ENCODE results near the gene SLC25A2.

The SLC25A2 gene

DNA sequence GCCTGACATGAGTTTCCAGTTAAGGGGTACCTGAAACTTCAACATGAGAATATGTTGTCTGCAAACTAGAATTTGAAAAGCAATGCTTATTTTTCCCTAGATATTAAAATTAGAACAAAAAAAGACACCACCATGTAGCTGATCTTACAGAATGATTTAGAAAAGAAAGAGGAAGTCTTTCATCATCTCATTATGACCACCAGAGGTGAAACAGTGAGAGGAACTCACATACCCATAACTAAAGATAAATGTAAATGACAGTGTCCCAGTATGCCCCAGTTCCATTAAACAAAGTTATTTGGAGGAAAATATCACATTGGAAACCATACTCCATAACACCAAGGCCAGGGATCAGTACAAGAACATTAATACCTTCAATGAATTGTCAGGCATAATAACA lies 9.9 kb upstream of the SLC25A2 start:
- no peak for DNase-seq (ENCODE audit: low spot score)

DNA sequence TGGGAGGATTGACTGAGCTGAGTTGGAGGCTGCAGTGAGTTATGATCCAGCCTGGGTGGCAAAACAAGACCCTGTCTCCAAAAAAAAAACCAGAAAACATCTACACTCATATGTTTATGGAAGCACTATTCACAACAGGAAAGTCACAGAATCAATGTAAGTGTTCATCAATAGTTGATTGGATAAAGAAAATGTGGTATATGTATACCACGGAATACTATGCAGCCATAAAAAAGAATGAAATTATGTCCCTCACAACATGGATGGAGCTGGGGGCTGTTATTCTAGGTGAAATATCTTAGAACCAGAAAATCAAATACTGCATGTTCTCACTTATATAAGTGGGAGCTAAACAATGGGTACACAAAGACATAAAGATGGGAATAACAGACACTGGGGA lies 2.8 kb upstream of the SLC25A2 start:
- no peak for DNase-seq (ENCODE audit: low spot score)

DNA sequence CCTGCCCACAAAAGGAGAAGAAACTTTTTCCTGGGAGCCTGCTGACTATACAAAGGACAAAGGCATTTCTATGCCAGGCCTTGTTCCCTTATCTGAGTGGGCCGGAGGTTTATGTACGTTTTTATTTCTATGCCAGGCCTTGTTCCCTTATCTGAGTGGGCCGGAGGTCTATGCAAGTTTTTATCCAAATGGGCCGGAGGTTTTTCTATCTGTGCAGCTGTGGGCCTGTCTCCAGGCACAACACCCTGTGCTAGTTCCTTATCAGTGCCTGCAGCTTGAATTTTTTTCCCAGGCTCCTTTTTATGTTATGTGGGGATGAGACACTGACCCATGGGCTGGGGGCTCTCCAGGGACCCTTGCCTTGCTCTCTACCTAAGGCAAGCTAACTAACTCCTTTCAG lies 5.5 kb downstream of the SLC25A2 start:
- DNase-seq (ENCODE audit: low spot score), result no peak

DNA sequence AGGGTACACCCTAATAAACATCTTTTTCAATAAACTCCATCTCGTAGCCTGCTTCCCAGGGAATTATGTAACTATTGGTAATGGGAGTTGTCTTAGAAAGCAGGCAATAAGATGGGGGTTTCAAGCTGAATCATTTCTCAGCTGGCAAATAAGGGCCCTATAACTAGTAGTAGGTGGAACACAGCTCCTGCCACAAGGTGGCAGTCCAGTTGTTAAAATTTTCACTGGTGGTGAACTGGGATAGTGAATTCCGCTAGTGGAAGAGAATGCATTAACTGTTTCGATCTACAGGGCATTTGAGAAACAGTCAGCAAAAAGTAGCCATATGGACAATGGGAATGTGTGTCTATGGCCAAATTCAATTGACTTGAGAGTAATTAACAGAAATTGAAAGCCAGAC lies 30.9 kb downstream of the SLC25A2 start:
- no peak for DNase-seq (ENCODE audit: low spot score)

DNA sequence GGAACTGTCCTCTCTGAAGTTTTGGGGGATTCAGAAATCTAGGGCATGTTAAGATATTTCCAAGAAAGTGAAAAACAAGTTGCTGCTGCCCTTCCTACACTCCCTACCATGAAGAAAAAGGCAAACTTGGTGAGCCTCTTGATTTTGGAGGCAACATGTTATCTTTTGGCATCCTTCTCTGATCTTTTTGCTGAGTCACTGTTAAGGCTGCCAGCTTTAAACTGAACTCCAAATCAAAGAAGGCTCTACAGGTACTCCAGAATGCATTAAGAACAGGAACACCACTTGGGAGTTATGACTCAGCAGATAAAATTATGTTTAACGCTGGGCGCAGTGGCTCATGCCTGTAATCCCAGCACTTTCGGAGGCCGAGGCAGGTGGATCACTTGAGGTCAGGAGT lies 34.7 kb downstream of the SLC25A2 start:
- no peak for DNase-seq (ENCODE audit: low spot score)

DNA sequence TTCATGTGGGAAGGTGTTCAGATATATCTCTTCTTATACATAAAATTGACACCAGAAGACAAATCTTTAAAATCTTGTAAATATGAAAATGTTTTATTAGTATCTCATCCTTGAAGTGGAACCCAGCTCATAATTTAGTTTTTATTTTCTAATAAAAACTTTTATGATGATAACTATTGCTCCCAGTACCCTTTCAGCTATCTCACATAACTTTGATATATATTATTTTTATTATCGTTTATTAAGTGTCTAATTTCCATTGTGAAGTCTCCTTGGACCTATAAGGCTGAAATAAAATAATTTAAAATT lies 42.7 kb downstream of the SLC25A2 start:
- DNase-seq (ENCODE audit: low spot score), result no peak

DNA sequence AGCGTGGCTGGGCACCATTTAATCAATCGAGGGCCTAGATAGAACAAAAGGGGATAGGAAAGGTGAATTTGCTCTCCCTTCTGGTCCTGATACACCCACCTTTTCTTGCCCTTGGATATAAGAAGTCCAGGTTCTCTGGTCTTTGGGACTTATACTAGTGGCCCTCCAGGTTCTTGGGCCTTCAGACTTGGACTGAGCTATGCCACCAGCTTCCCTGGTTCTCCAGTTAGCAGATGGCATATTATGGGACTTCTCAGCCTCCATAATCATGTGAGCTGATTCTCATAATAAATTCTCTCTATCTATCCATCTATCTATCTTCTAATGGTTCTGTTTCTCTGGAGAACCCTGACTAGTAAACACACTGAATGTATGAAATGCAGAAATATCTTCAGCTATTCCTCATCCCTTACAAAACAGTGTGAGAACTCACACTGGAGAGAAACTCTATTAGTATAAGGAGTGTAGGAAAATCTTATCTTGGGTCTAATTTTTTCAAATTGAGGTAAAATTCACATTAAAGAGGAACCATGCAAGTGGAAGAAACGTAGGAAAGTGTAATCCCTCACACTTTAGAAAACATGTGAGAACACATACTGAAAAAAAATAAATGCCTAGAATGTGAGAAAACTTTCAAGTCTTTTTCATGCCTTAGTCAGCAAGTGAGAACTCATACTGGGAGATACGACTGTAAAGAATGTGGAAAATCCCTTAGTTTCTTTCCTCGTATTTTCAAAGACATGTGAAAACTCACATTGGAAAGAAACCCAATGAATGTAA lies 43.2 kb downstream of the SLC25A2 start:
- no peak for DNase-seq (ENCODE audit: low spot score)

DNA sequence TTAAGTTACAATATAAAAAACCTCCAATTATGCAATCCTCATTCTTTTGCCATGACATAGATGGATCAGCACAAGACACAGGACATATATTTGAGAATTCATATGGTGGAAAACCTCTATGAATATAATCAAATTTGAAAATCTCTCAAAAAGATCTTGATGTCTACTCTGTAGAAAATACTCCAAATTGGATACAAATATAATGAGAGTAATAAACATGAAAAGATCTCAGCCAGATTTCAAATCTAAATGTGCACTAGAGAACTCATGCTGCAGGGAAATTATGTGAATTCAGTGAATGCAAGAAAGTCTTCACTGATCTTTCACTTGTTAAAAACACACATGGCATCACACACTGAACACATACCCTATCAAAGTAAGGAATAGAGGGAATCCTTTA lies 44.9 kb downstream of the SLC25A2 start:
- no peak for DNase-seq (ENCODE audit: low spot score)

DNA sequence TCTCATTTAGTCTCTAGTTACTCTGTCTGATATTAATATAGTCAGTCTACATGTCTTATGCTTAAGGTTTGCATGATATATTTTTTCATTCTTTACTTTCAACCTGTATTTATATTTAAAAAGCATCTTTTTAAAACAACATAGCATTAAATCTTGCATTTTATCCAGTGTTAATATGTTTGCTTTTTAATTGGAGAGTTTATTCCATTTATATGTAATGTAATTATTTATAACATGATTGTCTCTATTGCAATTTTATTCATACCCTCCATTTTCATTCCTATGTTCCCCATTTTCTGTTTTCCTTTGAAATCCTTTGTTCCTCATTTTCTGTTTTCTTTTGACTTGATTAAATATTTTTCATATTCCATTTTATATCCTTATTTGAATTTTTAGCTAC lies 45.4 kb downstream of the SLC25A2 start:
- DNase-seq (ENCODE audit: low spot score), result no peak
